HG02885 (cell line): ENCODE results near the gene SEL1L.
"Not testable (repeated sequence)": the region's sequence is repeated elsewhere in the genome, so short reads cannot be mapped to it uniquely, and the experiment has no call there.

Experiments
- ATAC-seq: cut with Tn5 transposase; IDR thresholded peaks from one replicate; pipeline ENCODE4 v1.9.1; 2021; ENCODE audit warnings: mild to moderate bottlenecking; ENCODE audit not compliant: unreplicated experiment, poor library complexity

The SEL1L gene

DNA sequence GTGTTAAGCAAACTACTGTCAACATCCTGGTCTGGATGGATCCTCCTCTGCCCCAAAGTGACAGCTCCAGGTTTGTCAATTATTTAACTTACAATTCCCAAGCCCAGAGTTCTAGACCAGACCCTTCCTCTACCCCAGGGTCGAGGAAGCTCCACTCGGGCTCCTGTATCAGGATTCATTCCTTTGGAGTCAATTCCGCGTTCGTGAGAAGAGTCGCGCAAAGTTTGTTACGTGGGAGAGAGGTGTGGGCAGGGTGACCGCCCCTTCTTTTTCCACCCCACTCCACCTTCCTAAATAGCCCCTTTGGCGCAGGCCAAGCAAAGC, 479 bp downstream of the SEL1L start:
- ATAC-seq: no peak

GRCh38 chr14:81529391-81529790, 4.3 kb downstream of the SEL1L start:
- ATAC-seq: no peak

DNA sequence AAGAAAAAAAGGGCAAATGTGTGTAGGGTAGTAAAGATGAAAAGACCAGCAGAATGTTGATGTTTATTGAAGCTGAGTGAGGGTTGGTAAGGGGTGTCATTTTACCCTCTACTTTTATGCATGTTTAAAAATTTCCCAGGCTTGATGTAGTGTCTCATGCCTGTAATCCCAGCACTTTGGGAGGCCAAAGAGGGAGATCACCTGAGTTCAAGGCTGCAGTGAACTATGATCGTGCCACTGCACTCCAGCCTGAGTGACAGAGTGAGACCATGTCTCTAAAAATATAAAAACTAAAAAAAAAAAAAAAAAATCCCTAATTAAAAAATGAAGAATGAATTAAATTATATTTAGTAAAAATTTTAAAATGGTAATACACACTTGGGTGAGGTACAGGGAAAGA, 8.5 kb downstream of the SEL1L start:
- ATAC-seq: no peak

DNA sequence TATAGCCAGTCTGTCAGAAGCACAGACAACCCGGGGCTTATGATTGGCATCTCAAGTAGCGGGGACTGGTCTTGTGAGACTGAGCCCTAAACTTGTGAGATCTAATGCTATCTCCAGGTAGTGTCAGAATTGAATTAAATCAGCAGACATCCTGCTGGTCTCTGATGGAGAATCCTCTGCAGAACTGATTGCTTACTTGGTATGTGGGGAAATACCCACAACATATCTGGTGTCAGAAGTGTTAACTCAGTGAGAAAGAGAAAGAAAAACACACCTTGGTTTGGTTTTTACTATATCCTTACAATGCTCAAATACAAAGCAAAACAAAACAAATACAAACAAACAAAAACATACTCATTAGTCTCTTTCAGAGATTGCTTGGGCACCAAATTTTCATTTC, 10.0 kb downstream of the SEL1L start:
- peak; percentile 52 for ATAC-seq

GRCh38 chr14:81523016-81523415, 10.6 kb downstream of the SEL1L start:
- no peak for ATAC-seq

DNA sequence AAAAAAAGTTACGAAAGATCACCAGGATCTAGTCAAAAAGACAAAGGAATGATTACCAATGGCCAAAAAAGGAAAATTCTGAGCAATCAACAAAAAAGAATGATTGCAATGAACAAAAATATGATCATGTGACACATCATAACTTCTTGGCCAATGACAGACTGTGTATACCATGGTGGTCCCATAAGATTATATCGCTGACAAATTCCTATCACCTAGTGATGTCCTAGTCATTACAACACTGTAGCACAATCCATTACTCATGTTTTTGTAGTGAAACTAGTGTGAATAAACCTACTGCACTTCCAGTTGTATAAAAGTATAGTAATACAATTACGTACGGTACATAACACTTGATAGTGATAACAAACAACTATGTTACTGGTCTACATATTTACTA, 12.3 kb downstream of the SEL1L start:
- ATAC-seq: no peak

- ATAC-seq: peak; percentile 85
These were observed 14.2 kb downstream of the SEL1L start for GRCh38 chr14:81519200-81520011.

- ATAC-seq: no peak
These were observed 15.8 kb downstream of the SEL1L start for GRCh38 chr14:81517798-81518398.

DNA sequence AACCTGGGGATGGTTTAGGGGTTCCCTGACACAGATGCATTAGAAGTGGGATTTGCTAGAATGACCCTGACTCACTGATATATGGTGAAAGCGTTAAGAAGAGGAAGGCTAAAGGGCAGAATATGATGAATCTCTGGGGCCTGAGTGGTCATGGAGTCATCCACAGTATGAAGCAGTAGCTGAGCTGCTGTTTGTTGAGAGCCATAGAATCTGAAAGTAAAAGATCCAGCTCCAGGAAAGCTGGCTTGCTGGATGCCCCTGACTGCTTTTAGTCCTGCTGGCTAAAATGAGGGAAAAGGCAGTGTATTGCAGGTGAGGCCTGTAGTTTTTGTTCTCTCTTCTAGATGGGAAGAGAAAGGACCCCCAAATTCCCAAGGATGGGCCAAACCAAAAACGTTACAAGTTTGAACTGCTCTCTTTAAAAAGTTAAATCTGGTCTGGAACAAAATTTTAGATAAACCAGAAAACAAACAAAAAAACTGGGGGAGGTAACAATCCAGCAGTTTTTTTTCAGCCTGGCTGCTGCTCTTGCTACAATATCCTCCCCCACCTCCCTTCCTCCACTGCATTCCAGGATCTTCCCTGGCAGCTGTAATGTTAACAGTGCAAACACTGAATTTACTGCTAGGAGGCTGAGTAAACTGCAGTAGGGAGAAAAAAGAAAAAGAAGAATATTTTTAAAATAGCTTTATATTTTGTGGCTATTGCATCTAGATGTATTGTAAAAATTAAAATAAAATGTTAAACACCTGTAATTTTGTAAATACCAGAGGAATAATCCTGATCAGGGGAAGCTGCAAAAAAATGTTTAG, 16.5 kb downstream of the SEL1L start:
- ATAC-seq: no peak

- not testable (repeated sequence) for ATAC-seq
These were observed 17.7 kb downstream of the SEL1L start for GRCh38 chr14:81515927-81516326.

GRCh38 chr14:81512826-81513225, 20.8 kb downstream of the SEL1L start:
- ATAC-seq: not testable (repeated sequence)

- ATAC-seq: no peak
These were observed 22.3 kb downstream of the SEL1L start for GRCh38 chr14:81511111-81511904.

- no peak for ATAC-seq
These were observed 23.7 kb downstream of the SEL1L start for GRCh38 chr14:81509838-81510452.

- no peak for ATAC-seq
These were observed 24.3 kb downstream of the SEL1L start for GRCh38 chr14:81509321-81509720.

DNA sequence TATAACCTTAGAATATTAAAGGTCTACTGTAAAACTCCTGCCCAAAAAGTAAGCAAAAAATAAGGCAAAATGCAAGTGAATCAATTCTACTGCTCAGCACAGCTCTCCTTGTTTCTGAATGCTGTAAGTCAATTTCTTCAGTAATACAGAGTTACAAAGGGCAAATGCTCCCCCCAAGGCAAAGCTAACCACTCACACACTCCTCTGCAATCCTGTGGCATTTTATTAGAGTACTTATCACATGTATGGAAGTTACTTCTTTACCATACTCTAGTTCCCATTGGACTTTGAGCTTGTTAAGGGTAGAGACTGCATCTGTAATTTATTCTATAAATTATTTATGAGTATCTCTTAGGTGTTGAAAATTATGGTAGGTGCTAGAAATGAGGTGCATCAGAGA, 27.2 kb downstream of the SEL1L start:
- no peak for ATAC-seq

GRCh38 chr14:81504864-81505263, 28.8 kb downstream of the SEL1L start:
- ATAC-seq: no peak

- peak; percentile 5 for ATAC-seq
These were observed 47.9 kb downstream of the SEL1L start for GRCh38 chr14:81485781-81486180.

DNA sequence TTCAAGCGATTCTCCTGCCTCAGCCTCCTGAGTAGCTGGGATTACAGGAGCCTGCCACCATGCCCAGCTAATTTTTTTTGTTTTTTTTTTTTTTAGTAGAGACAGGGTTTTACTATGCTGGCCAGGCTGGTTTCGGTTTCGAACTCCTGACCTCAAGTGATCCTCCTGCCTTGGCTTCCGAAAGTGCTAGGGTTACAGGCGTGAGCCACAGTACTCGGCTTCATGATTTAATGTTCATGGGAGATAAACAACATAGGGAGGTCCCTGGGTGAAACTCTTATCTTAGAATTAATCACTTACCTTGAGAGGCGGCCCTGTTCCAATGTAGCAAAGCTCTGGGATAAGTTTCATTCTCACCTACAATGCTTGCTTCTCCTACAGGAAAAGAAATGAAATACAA, 48.3 kb downstream of the SEL1L start:
- ATAC-seq: peak; percentile 99

- no peak for ATAC-seq
These were observed 49.5 kb downstream of the SEL1L start for GRCh38 chr14:81484120-81484519.

DNA sequence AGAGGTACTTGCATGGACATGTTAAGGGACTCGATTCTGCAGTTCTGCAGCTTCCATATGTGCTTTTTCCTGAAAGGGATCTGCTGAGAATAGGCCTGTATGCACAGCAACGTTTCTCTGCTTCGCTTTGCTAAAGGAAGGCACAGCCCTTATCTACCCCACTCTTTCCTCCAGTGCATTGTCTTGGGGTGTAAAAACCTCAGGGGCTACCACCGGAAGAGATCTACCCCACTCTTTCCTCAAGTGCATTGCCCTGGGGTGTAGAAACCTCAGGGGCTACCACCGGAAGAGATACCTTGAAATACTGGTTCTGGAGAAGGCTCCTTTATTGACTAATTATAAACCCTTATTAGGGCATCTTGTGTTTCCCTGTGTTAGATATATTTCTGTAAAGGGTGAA, 52.9 kb downstream of the SEL1L start:
- ATAC-seq: no peak
